Ascending aorta (tissue), 2 donors: ENCODE measurements around the gene HASPIN. TPM values are rescaled to one million over a fixed set of nuclear protein-coding genes. Genes with fewer than 3 reads are reported as not detected.

Experiments used
- DNase-seq, 2 donors: peaks; one replicate each; pipeline ENCODE4 v3.0.0-alpha.2; 2019; ENCODE audit warnings: low spot score in 2 of 2
- H3K27ac ChIP-seq, 2 donors: fragments of 200-600 bp; sonication (generic); one replicate each; pipeline ENCODE4 v1.5.1; 2016 to 2017; ENCODE audit warnings: mild to moderate bottlenecking in 1 of 2
- H3K27me3 ChIP-seq: fragments of 200-600 bp; sonication (generic); one replicate; pipeline ENCODE4 v1.5.1; 2017
- H3K36me3 ChIP-seq, 2 donors: fragments of 200-600 bp; sonication (generic); one replicate each; pipeline ENCODE4 v1.5.1; 2016
- H3K4me1 ChIP-seq, 2 donors: fragments of 200-600 bp; sonication (generic); one replicate each; pipeline ENCODE4 v1.5.1; 2016 to 2017; ENCODE audit warnings: mild to moderate bottlenecking in 1 of 2
- H3K4me3 ChIP-seq, 2 donors: fragments of 200-600 bp; sonication (generic); one replicate each; pipeline ENCODE4 v1.5.1; 2016 to 2017; ENCODE audit warnings: mild to moderate bottlenecking in 1 of 2
- H3K9me3 ChIP-seq, 2 donors: fragments of 200-600 bp; sonication (generic); one replicate each; pipeline ENCODE4 v1.5.1; 2016
- intact Hi-C: fragments of 100-400 bp; cut with DNase I; formaldehyde crosslinking; loops from one replicate; pipeline ENCODE4 v1.15.1; 2023
- total RNA-seq: library from RNA; depleted of rRNA; stranded (reverse); fragments of >200 nt; gene quantifications from one replicate; pipeline ENCODE4 v1.1.0, GENCODE V29; 2016
- TF ChIP-seq, protein P1 (sequence below), 3 experiments: fragments of 200-600 bp in 2 of 3; fragments of 450-650 bp in 1 of 3; sonication (generic) in 2 of 3; IDR thresholded peaks; one replicate each; pipeline ENCODE4 v1.5.1; 2016 to 2019; ENCODE audit warnings: antibody characterized with exemption in 3 of 3, mild to moderate bottlenecking in 1 of 3, moderate library complexity in 1 of 3

Gene HASPIN
- total RNA-seq, 1 donor from 2014 or later = 2.7 TPM

GRCh38 chr17:3754458-3755334 lies 31.0 kb downstream of the HASPIN start:
- no peaks in the 10 kb centered on the region for H3K36me3 ChIP-seq
- H3K4me1 ChIP-seq = no peaks in the 10 kb centered on the region
- TF ChIP-seq, protein P1, sequence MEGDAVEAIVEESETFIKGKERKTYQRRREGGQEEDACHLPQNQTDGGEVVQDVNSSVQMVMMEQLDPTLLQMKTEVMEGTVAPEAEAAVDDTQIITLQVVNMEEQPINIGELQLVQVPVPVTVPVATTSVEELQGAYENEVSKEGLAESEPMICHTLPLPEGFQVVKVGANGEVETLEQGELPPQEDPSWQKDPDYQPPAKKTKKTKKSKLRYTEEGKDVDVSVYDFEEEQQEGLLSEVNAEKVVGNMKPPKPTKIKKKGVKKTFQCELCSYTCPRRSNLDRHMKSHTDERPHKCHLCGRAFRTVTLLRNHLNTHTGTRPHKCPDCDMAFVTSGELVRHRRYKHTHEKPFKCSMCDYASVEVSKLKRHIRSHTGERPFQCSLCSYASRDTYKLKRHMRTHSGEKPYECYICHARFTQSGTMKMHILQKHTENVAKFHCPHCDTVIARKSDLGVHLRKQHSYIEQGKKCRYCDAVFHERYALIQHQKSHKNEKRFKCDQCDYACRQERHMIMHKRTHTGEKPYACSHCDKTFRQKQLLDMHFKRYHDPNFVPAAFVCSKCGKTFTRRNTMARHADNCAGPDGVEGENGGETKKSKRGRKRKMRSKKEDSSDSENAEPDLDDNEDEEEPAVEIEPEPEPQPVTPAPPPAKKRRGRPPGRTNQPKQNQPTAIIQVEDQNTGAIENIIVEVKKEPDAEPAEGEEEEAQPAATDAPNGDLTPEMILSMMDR (IDR thresholded peaks at IDR 0.05) = no peak
- H3K27ac ChIP-seq = no peak overlapping the region
- intact Hi-C loops = no loop called here
- H3K27me3 ChIP-seq = no peaks in the 10 kb centered on the region
- no peaks in the 10 kb centered on the region for H3K9me3 ChIP-seq
- no peak for DNase-seq
- H3K4me3 ChIP-seq = no peak overlapping the region

DNA sequence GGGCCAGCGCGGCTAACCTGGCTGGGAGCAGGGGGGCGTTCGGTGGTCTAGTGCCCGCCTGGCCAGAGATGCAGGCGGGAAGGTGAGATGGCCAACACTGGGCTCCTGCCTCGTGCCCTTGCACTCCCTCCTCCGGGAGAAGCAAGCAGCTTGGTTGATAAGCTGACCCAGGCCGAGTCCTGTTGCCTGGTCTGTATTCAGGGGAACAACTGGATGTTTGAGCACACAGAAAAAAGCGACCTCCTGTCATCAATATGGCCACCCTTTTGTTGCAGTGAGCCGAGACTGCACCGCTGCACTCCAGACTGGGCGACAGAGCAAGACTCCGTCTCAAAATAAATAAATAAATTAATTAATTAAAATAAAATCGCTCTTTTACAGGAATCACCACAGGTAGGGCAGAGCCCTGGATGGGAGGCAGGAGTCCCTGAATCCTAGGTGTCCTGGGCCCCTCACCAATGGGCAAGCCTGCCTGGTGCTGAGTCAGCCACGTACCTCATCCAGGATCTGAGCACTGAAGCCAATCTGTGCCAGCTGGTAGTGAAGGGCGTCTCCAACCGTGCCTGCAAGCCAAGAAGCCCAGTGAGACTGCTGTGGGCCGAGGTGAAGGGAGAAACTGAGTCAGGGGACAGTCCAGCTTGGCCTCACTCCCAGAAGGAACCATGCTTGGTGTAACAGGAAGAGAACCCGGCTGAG lies 31.8 kb downstream of the HASPIN start:
- Histone ChIP-seq H3K4me3 (no peak overlapping the region), H3K27me3 (no peaks in the 10 kb centered on the region), H3K27ac (no peak overlapping the region), H3K36me3 (no peaks in the 10 kb centered on the region), H3K9me3 (no peaks in the 10 kb centered on the region), H3K4me1 (no peaks in the 10 kb centered on the region)
- intact Hi-C loops = no loop called here
- TF ChIP-seq, protein P1 (IDR thresholded peaks at IDR 0.05) = no peak
- DNase-seq = no peak

DNA sequence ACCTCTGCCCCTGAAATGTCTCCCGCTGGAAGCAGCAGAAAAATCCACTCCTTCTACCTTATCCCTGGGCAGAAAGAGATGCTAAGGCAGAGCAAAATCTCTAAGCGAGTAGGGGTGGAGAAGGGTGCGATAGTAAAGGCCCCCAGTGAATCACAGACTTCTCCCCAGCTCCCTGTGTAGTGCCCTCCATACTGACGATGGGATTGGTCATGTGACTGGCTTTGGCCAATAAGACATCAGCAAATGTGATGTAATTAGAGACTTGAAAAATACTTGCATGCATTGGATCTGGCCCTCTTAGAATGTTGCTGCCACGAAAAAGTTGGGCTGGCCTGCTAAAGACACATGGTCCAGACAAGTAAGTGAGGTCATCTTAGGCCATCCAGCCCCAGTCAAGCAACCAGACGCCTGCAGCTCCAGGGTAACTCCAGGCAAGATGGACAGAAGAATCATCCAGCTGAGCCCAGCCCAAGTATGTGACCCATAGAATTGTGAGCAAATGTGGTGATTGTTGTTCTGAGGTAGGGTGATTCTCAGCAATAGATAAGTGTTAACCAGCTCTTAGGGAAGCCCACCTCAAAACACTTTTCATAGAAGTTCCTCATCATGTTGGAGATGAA lies 36.0 kb downstream of the HASPIN start:
- no peaks in the 10 kb centered on the region for H3K27me3 ChIP-seq
- no peak overlapping the region for H3K4me3 ChIP-seq
- TF ChIP-seq, protein P1 (IDR thresholded peaks at IDR 0.05) = no peak
- no peak for DNase-seq
- intact Hi-C loops = no loop called here
- no peaks in the 10 kb centered on the region for H3K4me1 ChIP-seq
- H3K36me3 ChIP-seq = no peaks in the 10 kb centered on the region
- H3K27ac ChIP-seq = no peak overlapping the region
- H3K9me3 ChIP-seq = no peaks in the 10 kb centered on the region

GRCh38 chr17:3761036-3761917 lies 37.6 kb downstream of the HASPIN start:
- H3K4me3 ChIP-seq = no peak overlapping the region
- H3K27me3 ChIP-seq = no peaks in the 10 kb centered on the region
- no peaks in the 10 kb centered on the region for H3K4me1 ChIP-seq
- TF ChIP-seq, protein P1 (IDR thresholded peaks at IDR 0.05) = no peak
- intact Hi-C loops = no loop called here
- no peak overlapping the region for H3K27ac ChIP-seq
- H3K36me3 ChIP-seq = no peaks in the 10 kb centered on the region
- H3K9me3 ChIP-seq = no peaks in the 10 kb centered on the region
- no peak for DNase-seq

GRCh38 chr17:3761918-3762380 lies 38.2 kb downstream of the HASPIN start:
- no peak overlapping the region for H3K27ac ChIP-seq
- intact Hi-C loops = no loop called here
- no peak for DNase-seq
- TF ChIP-seq, protein P1 (IDR thresholded peaks at IDR 0.05) = no peak
- no peaks in the 10 kb centered on the region for H3K4me1 ChIP-seq
- H3K4me3 ChIP-seq = no peak overlapping the region
- no peaks in the 10 kb centered on the region for H3K27me3 ChIP-seq
- no peaks in the 10 kb centered on the region for H3K36me3 ChIP-seq
- H3K9me3 ChIP-seq = no peaks in the 10 kb centered on the region
